Colonic mucosa (tissue), 4 donors: ENCODE measurements around the gene KIF26A. TPM values are rescaled to one million over a fixed set of nuclear protein-coding genes. Genes with fewer than 3 reads are reported as not detected.

Experiments
- DNase-seq: peaks from one replicate; pipeline ENCODE4 v3.0.0-alpha.2; 2020
- H3K27ac ChIP-seq: fragments of 200-600 bp; one replicate; pipeline ENCODE4 v1.8.0; 2021
- H3K27me3 ChIP-seq: fragments of 200-600 bp; one replicate; pipeline ENCODE4 v1.8.0; 2021
- H3K36me3 ChIP-seq: fragments of 200-600 bp; one replicate; pipeline ENCODE4 v1.8.0; 2021
- H3K4me1 ChIP-seq: fragments of 200-600 bp; one replicate; pipeline ENCODE4 v1.8.0; 2021; ENCODE audit warnings: mild to moderate bottlenecking
- H3K4me3 ChIP-seq: fragments of 200-600 bp; one replicate; pipeline ENCODE4 v1.8.0; 2021
- H3K9ac ChIP-seq, 2 donors: one replicate each; pipeline ENCODE4 v1.7.0; 2013; ENCODE audit warnings: control low read depth in 2 of 2, low read depth in 2 of 2, low read length in 2 of 2
- H3K9me3 ChIP-seq: fragments of 200-600 bp; one replicate; pipeline ENCODE4 v1.8.0; 2021
- intact Hi-C: fragments of 100-400 bp; cut with DNase I; formaldehyde crosslinking; loops from one replicate; pipeline ENCODE4 v1.14.1; 2022
- total RNA-seq, 2 donors: library from RNA; stranded (reverse); fragmentation: NEBNext Ultra II Directional in 1 of 2; extraction: Animal tissue kit (Norgen Biotek cat#: 25700) in 1 of 2; gene quantifications; one replicate each; pipeline ENCODE4 v1.2.1, GENCODE V29; 2021
- TF ChIP-seq, protein P1 (sequence below): fragments of 200-600 bp; IDR thresholded peaks from one replicate; pipeline ENCODE4 v1.8.0; 2022; ENCODE audit warnings: antibody characterized with exemption, mild to moderate bottlenecking
- donor health status: healthy.
- donor health status: DM: no; HTN: no; CAD: no.
- donor health status: DM: no; HTN: no; CAD: no.

The KIF26A gene
- total RNA-seq, 2 donors from 2014 or later = 6.6 to 20.0 TPM

DNA sequence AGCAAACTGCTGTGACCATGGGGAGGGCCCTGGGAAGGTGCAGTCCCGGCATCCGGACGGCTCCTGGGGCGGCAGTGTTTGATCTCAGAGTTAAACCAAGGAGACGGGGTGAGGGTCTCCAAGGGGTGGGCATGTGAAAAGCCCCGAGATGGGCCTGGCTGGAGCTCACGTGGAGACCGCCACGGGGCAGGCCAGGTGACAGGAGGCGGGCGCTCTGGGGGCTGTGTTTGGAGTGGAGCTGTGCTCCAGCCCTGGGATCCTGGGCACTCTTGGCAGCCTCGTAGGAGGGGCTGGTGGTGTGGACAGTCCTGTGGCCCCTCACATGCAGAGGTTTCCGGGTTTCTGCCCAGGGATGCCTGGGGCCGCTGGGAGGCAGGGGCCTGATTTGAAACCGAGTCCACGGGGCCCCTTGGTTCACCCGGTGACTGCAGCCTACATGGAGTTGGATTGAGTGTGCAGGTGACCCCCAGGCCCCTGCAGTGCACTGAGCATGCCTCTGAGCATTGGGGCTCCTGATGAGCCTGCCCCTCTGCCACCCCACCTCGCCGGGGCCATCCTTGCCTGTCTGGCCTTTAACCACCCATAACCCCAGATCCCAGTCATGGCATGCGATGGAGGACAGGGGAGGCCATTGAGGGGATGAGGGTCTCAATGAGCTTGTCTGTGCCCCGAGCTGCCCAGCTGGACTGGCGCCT, 8.4 kb downstream of the KIF26A start:
- intact Hi-C loops = no loop called here
- no peak for DNase-seq
- Histone ChIP-seq H3K27ac (no peak overlapping the region), H3K36me3 (no peaks in the 10 kb centered on the region), H3K9me3 (no peaks in the 10 kb centered on the region), H3K4me1 (no peaks in the 10 kb centered on the region), H3K9ac (no peak overlapping the region), H3K4me3 (no peak overlapping the region), H3K27me3 (no peaks in the 10 kb centered on the region)
- TF ChIP-seq, protein P1, sequence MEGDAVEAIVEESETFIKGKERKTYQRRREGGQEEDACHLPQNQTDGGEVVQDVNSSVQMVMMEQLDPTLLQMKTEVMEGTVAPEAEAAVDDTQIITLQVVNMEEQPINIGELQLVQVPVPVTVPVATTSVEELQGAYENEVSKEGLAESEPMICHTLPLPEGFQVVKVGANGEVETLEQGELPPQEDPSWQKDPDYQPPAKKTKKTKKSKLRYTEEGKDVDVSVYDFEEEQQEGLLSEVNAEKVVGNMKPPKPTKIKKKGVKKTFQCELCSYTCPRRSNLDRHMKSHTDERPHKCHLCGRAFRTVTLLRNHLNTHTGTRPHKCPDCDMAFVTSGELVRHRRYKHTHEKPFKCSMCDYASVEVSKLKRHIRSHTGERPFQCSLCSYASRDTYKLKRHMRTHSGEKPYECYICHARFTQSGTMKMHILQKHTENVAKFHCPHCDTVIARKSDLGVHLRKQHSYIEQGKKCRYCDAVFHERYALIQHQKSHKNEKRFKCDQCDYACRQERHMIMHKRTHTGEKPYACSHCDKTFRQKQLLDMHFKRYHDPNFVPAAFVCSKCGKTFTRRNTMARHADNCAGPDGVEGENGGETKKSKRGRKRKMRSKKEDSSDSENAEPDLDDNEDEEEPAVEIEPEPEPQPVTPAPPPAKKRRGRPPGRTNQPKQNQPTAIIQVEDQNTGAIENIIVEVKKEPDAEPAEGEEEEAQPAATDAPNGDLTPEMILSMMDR = no peak

DNA sequence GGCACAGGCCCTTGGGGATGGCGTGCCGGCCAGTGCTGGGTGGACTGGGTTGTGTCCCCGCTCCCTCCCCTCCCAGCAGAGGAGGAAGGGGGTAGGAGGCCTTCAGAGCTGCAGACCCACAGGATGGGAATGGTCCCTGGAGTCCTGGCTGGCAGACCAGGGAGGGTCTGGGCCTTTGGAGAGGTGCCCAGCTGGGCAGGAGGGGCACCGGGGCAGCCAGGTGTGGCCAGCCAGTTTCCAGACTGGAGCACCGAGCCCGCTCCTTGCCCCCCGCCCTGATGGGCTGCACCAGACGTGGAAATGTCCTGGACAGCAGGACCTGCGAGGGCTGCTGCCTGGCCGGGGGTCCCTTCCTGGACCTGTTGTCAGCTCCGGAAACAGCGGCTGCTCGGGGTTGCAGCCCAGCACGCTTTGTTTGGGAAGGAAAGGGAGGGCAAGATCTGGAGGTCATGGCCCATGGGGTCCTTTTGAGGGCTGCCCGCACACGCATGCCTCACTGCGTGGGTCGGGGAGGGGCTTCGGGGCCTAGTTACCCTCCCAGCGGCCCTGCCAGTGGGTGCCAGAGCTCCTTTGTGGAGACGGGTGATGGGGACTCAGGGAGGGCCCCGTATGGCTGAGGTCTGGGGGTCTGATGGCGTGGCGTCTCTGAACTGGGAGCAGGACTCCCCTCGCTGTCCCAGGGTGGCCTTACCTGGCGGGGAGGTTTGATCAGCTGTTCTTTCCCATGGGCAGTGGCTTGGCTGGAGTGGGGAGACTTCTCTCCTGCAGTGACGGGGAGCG, 9.1 kb downstream of the KIF26A start:
- H3K36me3 ChIP-seq = no peaks in the 10 kb centered on the region
- intact Hi-C loops = no loop called here
- H3K4me3 ChIP-seq = no peak overlapping the region
- H3K9ac ChIP-seq = no peak overlapping the region
- no peak overlapping the region for H3K27ac ChIP-seq
- no peaks in the 10 kb centered on the region for H3K9me3 ChIP-seq
- DNase-seq = no peak
- H3K27me3 ChIP-seq = no peaks in the 10 kb centered on the region
- TF ChIP-seq, protein P1 = no peak
- no peaks in the 10 kb centered on the region for H3K4me1 ChIP-seq

DNA sequence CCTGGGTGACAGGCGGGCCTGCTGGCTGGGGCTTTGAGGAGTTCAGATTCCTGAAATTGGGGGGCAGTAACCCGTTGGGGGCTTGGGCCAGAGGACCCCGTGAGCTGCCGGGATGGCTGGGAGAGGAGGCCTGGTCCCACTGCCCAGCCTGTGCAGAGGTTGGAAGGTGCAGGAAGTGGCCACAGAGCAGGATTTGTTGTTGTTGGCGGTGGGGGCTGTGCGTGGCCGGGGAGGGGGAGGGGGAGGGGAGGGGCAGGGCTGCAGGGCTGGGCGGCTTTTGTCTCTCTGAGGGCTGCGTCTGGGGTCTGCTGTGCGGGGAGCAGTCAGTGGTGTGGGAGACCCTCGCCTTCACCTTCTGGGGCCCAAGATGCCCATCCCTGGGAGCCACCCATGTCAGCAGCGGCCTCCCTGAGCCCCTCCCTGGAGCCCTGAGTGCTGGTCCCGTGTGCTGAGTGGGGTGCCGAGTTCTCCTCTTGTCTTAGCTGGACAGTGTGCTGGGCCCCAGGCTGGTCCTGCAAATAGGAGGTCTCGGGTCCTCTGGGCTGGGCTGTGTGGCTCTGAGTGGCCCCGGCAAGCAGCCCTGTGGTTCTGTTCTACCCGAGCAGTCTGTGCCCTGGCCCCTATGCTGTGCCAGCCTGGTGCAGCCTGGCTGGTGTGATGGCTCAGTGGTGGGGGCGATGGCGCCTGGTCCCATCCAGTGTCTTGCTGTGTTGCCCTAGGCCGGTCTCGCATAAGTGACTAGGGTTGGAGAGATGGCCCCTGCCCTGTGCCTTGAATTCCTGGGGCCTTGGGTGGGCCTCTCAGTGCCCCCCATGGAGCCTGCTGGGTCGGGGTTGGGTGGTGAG, 10.3 kb downstream of the KIF26A start:
- no peak overlapping the region for H3K4me3 ChIP-seq
- no peaks in the 10 kb centered on the region for H3K4me1 ChIP-seq
- no peaks in the 10 kb centered on the region for H3K9me3 ChIP-seq
- no peak overlapping the region for H3K27ac ChIP-seq
- DNase-seq = no peak
- TF ChIP-seq, protein P1 = no peak
- intact Hi-C loops = no loop called here
- no peak overlapping the region for H3K9ac ChIP-seq
- no peaks in the 10 kb centered on the region for H3K36me3 ChIP-seq
- H3K27me3 ChIP-seq = no peaks in the 10 kb centered on the region

DNA sequence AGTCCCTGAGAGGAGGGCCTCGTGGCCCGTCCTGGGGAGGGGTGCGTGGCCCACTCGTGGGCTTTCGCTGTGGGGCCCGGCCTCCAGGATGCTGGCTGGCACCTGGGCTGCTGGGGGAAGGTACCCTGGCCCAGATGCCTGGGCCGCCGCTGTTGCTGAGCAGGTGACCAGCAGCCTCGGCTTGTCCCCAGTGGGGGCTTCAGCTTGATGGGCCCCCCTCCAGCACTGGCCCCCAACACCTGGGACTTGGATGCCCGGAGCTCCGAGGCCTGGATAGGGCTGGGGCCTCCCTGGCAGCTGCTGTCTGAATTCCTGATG, 10.8 kb downstream of the KIF26A start:
- H3K36me3 ChIP-seq = no peaks in the 10 kb centered on the region
- H3K4me1 ChIP-seq = no peaks in the 10 kb centered on the region
- H3K4me3 ChIP-seq = no peak overlapping the region
- no peaks in the 10 kb centered on the region for H3K9me3 ChIP-seq
- no peak overlapping the region for H3K9ac ChIP-seq
- no peaks in the 10 kb centered on the region for H3K27me3 ChIP-seq
- DNase-seq = no peak
- intact Hi-C loops = no loop called here
- TF ChIP-seq, protein P1 = no peak
- H3K27ac ChIP-seq = no peak overlapping the region

DNA sequence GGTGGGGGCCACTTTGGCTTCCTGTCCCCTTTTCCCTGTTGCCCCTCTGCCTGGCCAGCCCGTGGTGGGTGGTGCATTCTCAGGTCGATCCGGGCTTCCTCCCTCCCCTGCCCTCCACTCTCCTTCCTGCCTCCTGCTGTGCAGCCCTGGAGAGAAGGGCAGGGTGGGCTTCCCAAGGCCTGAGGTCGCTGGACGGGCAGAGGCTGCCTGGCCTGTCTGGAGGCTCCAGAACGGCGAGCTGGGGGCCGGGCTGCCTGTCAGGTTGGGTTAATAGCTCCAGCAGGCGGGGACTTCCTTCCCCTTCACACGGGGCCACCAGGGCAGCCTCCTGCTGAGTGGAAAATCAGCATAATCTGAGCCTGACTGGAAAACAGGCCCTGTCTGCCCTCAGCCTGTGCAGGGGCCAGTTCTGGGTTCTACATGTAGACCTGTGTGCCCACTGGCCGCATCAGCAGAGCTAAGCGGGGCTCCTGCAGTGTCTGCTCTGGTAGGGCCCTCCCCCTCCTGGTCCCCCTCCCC, 11.3 kb downstream of the KIF26A start:
- intact Hi-C loops = no loop called here
- no peak for DNase-seq
- Histone ChIP-seq H3K27ac (no peak overlapping the region), H3K9ac (no peak overlapping the region), H3K36me3 (no peaks in the 10 kb centered on the region), H3K4me3 (no peak overlapping the region), H3K27me3 (no peaks in the 10 kb centered on the region), H3K9me3 (no peaks in the 10 kb centered on the region), H3K4me1 (no peaks in the 10 kb centered on the region)
- TF ChIP-seq, protein P1 = no peak
